HEK293T (cell line): ENCODE data around the gene PRKCE.

Experiments used
- BHLHE40 ChIP-seq: fragments of 450-650 bp; IDR thresholded peaks from 2 replicates; pipeline ENCODE4 v1.6.1; 2016; ENCODE audit warnings: mild to moderate bottlenecking, moderate library complexity, borderline replicate concordance
- ELF4 ChIP-seq: fragments of 450-650 bp; IDR thresholded peaks from 2 replicates; pipeline ENCODE4 v1.6.1; 2017; ENCODE audit warnings: antibody characterized with exemption
- FOXM1 ChIP-seq: fragments of 450-650 bp; IDR thresholded peaks from 2 replicates; pipeline ENCODE4 v1.6.1; 2017; ENCODE audit warnings: mild to moderate bottlenecking, borderline replicate concordance
- HDGF ChIP-seq: fragments of 450-650 bp; IDR thresholded peaks from 2 replicates; pipeline ENCODE4 v1.6.1; 2017; ENCODE audit warnings: antibody characterized with exemption, borderline replicate concordance
- SP1 ChIP-seq: fragments of 450-650 bp; IDR thresholded peaks from 2 replicates; pipeline ENCODE4 v1.6.1; 2017
- SUZ12 ChIP-seq: fragments of 450-650 bp; IDR thresholded peaks from 2 replicates; pipeline ENCODE4 v1.6.1; 2016; ENCODE audit warnings: mild to moderate bottlenecking

DNA sequence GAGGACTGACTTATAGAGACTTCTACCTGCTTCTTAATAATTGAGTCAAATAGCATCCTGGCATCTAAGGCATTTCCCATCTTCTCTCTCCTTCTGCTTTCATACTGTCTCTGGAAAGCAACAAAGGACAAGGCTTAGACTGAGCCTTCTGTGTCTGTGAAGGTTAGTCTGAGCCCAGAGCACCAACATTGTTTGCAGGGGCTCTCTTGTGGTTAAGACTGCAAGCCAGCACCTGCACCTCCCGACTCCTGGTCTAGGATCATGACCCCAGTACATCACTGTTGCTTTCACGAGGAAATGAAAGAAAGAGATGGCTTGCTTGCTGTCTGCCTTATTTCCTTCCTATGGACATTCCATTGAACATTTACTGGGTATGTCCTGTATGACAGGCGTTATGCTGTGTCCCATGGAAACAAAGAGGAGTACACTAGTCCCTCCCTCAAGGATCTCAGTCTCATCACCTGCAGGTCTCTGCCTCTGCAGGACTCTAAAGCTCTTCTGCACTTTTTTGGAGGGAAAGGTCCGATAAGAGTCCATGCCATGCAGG, 330.0 kb downstream of the PRKCE start:
- no peak for TF ChIP-seq SP1
- TF ChIP-seq ELF4, result no peak
- TF ChIP-seq HDGF, result no peak
- no peak for TF ChIP-seq FOXM1
- TF ChIP-seq BHLHE40, result no peak
- no peak for TF ChIP-seq SUZ12
